H1 (cell line): ENCODE measurements around the gene MLN.

Experiments
- CHD2 ChIP-seq: IDR thresholded peaks from 2 replicates; pipeline ENCODE4 v1.6.1; 2012; ENCODE audit warnings: low read length, improper control_type of control experiment
- CREB1 ChIP-seq: IDR thresholded peaks from 2 replicates; pipeline ENCODE4 v1.6.1; 2012; ENCODE audit warnings: inconsistent platforms
- EP300 ChIP-seq, 2 experiments: IDR thresholded peaks; 1 replicate in 1 of 2; 2 replicates in 1 of 2; pipeline ENCODE4 v1.6.1; 2011 to 2012; ENCODE audit warnings: low read depth in 2 of 2, low read length in 2 of 2, mild to moderate bottlenecking in 2 of 2, borderline replicate concordance in 1 of 2, inconsistent platforms in 1 of 2, moderate library complexity in 1 of 2
- GABPA ChIP-seq: IDR thresholded peaks from 2 replicates; pipeline ENCODE4 v1.6.1; 2011; ENCODE audit warnings: mild to moderate bottlenecking, low read length, moderate library complexity, borderline replicate concordance; ENCODE audit not compliant: insufficient read depth
- GTF2F1 ChIP-seq: IDR thresholded peaks from 2 replicates; pipeline ENCODE4 v1.6.1; 2012; ENCODE audit warnings: low read depth, low read length, improper control_type of control experiment, borderline replicate concordance
- JUN ChIP-seq: IDR thresholded peaks from 2 replicates; pipeline ENCODE4 v1.6.1; 2011; ENCODE audit warnings: low read depth, mild to moderate bottlenecking, improper control_type of control experiment, low read length
- MAFK ChIP-seq: IDR thresholded peaks from 2 replicates; pipeline ENCODE4 v1.6.1; 2012; ENCODE audit warnings: low read depth, mild to moderate bottlenecking, improper control_type of control experiment, low read length
- NANOG ChIP-seq: IDR thresholded peaks from 2 replicates; pipeline ENCODE4 v1.6.1; 2011; ENCODE audit warnings: low read length, low read depth, mild to moderate bottlenecking, inconsistent platforms; ENCODE audit not compliant: insufficient read depth, poor library complexity, severe bottlenecking
- POLR2A ChIP-seq, 2 experiments: IDR thresholded peaks; 1 replicate in 1 of 2; 2 replicates in 1 of 2; pipeline ENCODE4 v1.6.1; 2011; ENCODE audit warnings: low read depth in 2 of 2, low read length in 2 of 2, mild to moderate bottlenecking in 2 of 2; ENCODE audit errors: control extremely low read depth in 1 of 2
- POLR2AphosphoS5 ChIP-seq: IDR thresholded peaks from 2 replicates; pipeline ENCODE4 v1.6.1; 2011; ENCODE audit warnings: low read depth, low read length
- RAD21 ChIP-seq, 2 experiments: IDR thresholded peaks in 1 of 2; conservative IDR thresholded peaks in 1 of 2; 2 replicates each; pipeline ENCODE4 v1.6.1; 2011; ENCODE audit warnings: low read depth in 2 of 2, low read length in 2 of 2, improper control_type of control experiment in 1 of 2, inconsistent platforms in 1 of 2, mild to moderate bottlenecking in 1 of 2, moderate library complexity in 1 of 2
- SIX5 ChIP-seq: IDR thresholded peaks from 2 replicates; pipeline ENCODE4 v1.6.1; 2011; ENCODE audit warnings: mild to moderate bottlenecking, low read depth, low read length
- TF ChIP-seq, protein P1 (sequence below), 3 experiments: IDR thresholded peaks; 1 replicate in 2 of 3; 2 replicates in 1 of 3; pipeline versions ENCODE4 v1.5.1 to v1.6.1; 2011; ENCODE audit warnings: low read length in 3 of 3, mild to moderate bottlenecking in 3 of 3, inconsistent platforms in 2 of 3, low read depth in 1 of 3, moderate library complexity in 1 of 3; ENCODE audit not compliant: insufficient read depth in 1 of 3; ENCODE audit errors: control extremely low read depth in 1 of 3

DNA sequence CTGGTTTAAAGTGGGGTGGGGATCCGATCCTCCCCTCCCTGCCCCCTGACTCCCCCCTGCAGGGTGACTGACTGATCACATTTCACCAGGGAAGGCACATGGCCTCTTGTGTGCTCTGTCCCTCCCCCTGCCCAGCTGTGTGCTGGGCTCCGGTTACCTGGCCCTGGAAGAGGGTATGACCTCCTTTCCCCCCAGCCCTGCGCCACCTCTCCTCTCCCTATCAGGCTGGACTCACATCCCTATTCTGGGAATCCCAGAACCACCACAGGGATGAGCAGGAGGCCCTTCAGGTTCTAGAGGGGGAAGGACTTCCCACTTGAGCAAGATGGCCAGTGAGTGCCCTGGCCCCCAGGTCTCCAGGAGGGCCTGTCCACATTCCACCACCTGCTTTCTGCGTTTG, 55.0 kb downstream of the MLN start:
- TF ChIP-seq, protein P1, sequence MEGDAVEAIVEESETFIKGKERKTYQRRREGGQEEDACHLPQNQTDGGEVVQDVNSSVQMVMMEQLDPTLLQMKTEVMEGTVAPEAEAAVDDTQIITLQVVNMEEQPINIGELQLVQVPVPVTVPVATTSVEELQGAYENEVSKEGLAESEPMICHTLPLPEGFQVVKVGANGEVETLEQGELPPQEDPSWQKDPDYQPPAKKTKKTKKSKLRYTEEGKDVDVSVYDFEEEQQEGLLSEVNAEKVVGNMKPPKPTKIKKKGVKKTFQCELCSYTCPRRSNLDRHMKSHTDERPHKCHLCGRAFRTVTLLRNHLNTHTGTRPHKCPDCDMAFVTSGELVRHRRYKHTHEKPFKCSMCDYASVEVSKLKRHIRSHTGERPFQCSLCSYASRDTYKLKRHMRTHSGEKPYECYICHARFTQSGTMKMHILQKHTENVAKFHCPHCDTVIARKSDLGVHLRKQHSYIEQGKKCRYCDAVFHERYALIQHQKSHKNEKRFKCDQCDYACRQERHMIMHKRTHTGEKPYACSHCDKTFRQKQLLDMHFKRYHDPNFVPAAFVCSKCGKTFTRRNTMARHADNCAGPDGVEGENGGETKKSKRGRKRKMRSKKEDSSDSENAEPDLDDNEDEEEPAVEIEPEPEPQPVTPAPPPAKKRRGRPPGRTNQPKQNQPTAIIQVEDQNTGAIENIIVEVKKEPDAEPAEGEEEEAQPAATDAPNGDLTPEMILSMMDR (IDR thresholded peaks at IDR 0.05; ENCODE audit: control extremely low read depth in 1 of 3, insufficient read depth in 1 of 3, low read depth in 1 of 3, low read length in 3 of 3): no peak
- no peak for TF ChIP-seq RAD21 (IDR thresholded peaks at IDR 0.05 in 1 of 2, conservative IDR thresholded peaks at IDR 0.05 in 1 of 2; ENCODE audit: low read depth in 2 of 2, low read length in 2 of 2)
- no peak for TF ChIP-seq GTF2F1
- no peak for TF ChIP-seq POLR2AphosphoS5
- TF ChIP-seq POLR2A (IDR thresholded peaks at IDR 0.05; ENCODE audit: control extremely low read depth in 1 of 2, low read depth in 2 of 2, low read length in 2 of 2): no peak
- no peak for TF ChIP-seq CREB1
- no peak for TF ChIP-seq SIX5
- no peak for TF ChIP-seq MAFK
- no peak for TF ChIP-seq NANOG
- TF ChIP-seq EP300 (IDR thresholded peaks at IDR 0.05; ENCODE audit: borderline replicate concordance in 1 of 2, low read depth in 2 of 2, low read length in 2 of 2): no peak
- no peak for TF ChIP-seq GABPA
- no peak for TF ChIP-seq JUN
- TF ChIP-seq CHD2: no peak
